ENCODE measurements around the gene GNMT.

The GNMT gene

DNA sequence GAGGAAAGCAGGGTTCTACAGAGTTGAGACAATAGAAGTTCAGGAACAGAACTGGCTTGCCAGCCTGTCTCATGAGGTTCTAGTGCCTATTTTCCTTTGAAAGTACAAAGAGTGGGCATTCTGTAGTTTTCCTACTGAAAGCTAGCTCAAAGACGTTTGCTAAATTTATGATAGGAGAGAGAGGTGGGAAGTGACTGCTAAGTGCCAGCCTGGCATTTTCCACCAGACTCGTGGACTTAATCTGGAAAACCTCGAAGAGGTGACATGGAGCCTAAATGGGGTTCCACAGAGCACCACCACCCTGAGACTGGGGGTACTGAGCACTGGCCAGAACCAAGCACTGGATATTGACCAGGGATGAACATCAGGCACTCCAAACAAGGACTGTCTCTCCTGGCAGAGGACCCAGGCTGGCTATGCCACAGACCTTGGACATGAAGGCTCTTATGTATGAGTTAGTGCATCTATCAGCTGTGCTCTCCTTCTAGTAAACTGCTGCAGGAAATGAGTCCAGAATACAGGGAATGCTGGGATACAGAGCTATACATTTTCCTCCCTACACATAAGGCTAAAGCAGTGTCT is 11.3 kb downstream of the GNMT start:
- H3K27ac Mint-ChIP-seq, result peak overlapping the region in 1 of 2 donors; percentile 44

DNA sequence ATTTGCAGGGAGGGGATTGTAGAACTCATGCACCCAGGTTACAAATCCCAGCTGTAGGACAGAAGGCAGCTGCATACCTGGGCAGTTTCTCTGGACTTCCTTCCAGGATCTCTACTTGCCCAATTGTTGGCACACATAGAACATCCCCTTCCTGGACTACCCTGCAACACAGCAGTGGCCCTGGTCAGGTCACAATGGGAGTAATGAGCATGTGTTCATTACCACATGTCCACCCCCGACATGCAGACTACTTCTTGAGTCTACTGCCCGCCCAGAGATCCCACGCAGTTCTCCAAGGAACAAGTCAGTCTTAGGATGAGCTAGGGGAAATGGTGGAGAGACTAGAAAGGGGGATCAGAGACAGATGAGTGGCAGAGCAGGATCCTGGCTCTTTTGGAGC is 13.4 kb downstream of the GNMT start:
- no peaks in the 10 kb centered on the region for H3K9me3 Mint-ChIP-seq

More for the DNA sequence above, 11.3 kb downstream of the GNMT start:
- Mint-ChIP-seq H3K36me3 (ENCODE audit: insufficient read depth) (no peaks in the 10 kb centered on the region), H3K4me3 (no peak overlapping the region), H3K9me3 (no peaks in the 10 kb centered on the region), H3K27me3 (no peaks in the 10 kb centered on the region), H3K4me1 (ENCODE audit: low read depth in 2 of 2) (peaks cover 12 to 13% of the 10 kb centered on the region in 2 donors)
- no peak for DNase-seq
- ATAC-seq (replicated peaks), result no peak

DNA sequence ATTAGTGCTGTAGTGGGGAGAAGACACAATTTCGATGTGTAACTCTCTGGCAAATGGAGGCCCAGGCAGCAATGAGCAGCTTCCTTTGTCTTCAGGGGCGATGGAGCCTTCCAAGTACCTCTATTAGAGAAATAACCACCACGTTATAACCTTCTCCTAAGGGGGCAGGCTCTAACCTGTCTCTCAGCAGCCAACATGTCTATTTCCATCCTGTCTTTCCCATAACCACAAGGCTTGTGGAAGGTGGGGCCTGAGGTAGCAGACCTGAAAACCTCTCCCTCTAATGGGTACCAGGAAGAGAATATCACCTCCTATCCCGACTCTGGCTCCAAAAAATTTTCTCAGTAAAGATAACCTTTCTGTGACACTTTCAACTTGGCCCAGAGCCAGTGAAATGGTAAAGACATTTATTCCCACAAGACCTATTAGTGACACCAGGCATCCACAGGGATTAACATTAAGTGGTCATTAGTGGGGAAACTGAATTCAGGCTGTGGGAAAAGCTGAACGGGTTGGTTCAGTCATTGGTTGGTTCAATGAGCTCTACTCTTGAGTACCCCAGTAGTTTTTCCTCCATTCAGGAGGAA is 14.5 kb downstream of the GNMT start:
- peak overlapping the region in 1 of 2 donors; percentile 53 for H3K27ac Mint-ChIP-seq
- peaks cover 18% of the 10 kb centered on the region for H3K36me3 Mint-ChIP-seq (ENCODE audit: insufficient read depth)
- peaks cover 31 to 34% of the 10 kb centered on the region in 2 donors for H3K4me1 Mint-ChIP-seq (ENCODE audit: low read depth in 2 of 2)
- DNase-seq, result no peak
- ATAC-seq (replicated peaks), result no peak
- no peaks in the 10 kb centered on the region for H3K9me3 Mint-ChIP-seq
- H3K4me3 Mint-ChIP-seq, result no peak overlapping the region
- H3K27me3 Mint-ChIP-seq, result no peaks in the 10 kb centered on the region

More for the DNA sequence above, 13.4 kb downstream of the GNMT start:
- ATAC-seq (replicated peaks) (no peak), DNase-seq (no peak)
- Mint-ChIP-seq H3K27me3 (no peaks in the 10 kb centered on the region), H3K36me3 (ENCODE audit: insufficient read depth) (peaks cover 11% of the 10 kb centered on the region), H3K4me3 (no peak overlapping the region), H3K27ac (no peak overlapping the region), H3K4me1 (ENCODE audit: low read depth in 2 of 2) (peaks cover 21 to 24% of the 10 kb centered on the region in 2 donors)

DNA sequence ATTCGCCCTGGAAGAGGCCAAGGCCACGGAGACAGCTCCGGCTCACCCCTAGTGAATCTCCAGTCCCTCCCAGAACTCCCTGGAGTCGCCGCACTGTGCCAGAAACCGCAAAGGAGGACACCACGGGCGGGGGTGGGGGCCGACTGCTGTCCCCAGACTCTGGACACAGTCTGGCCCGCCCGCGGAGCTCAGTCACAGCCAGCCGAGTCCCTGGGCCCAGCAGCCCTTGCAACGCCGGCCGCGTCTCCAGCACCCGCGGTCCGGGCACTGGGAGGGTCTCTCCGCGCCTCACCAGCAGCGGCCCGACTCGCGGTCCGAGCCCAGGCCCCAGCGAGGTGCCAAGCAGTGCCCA is 17.9 kb downstream of the GNMT start:
- ATAC-seq (replicated peaks), result no peak
- H3K9me3 Mint-ChIP-seq, result no peaks in the 10 kb centered on the region
- peaks cover 31 to 34% of the 10 kb centered on the region in 2 donors for H3K4me1 Mint-ChIP-seq (ENCODE audit: low read depth in 2 of 2)
- peaks cover 21% of the 10 kb centered on the region for H3K36me3 Mint-ChIP-seq (ENCODE audit: insufficient read depth)
- peak overlapping the region; percentile 93 to 94 for H3K4me3 Mint-ChIP-seq
- H3K27ac Mint-ChIP-seq, result peak overlapping the region; percentile 96 to 97
- peak in 1 of 3 experiments; percentile 20 for DNase-seq
- no peaks in the 10 kb centered on the region for H3K27me3 Mint-ChIP-seq

DNA sequence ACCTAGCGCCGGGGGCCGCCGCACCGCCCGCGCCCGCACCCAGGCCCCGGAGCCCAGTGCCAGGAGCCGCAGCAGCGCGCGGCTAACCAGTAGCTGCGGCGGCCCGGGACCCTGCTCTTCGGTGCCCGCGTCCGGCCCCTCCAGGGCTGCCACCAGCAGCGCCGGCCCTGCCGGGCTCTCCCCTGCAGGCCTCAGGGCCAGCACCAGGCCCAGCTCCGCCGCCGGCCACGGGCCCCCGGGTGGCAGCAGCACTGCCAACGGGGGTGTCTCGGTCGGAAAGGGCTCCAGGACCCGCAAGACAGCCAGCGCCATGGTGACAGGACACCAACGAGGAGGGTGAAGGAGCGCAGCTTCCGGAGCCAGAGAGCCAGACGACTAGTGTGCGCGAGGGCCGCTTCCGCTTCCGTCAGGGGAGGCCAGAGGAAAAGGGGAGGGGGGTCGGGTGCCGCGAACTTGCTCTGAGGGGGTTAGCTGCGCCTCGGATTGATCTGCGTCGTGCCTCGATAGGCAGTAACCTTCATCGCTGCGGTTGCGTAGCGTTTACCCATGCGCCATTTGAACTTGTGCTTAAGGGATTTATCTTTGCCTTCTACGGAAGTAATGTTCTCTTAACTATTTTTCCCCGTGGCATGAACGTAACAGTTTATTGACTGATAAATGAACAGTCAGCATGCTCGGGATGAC is 18.4 kb downstream of the GNMT start, which contains the start of gene PEX6:
Gene PEX6, minus strand, starts transcription at position 343 of the 684 bp plus-strand sequence. Its CDS starts 31 bp downstream, at position 312.
- Mint-ChIP-seq H3K36me3 (ENCODE audit: insufficient read depth) (peaks cover 23% of the 10 kb centered on the region), H3K4me3 (peak within 1 kb of the TSS; percentile 93 to 94), H3K27me3 (no peaks in the 10 kb centered on the region), H3K9me3 (no peaks in the 10 kb centered on the region), H3K27ac (peak within 1 kb of the TSS; percentile 96 to 97), H3K4me1 (ENCODE audit: low read depth in 2 of 2) (peaks cover 36% of the 10 kb centered on the region in 2 donors)
- DNase-seq (peak; percentile 87 to 94 (median 92)), ATAC-seq (replicated peaks) (peak; percentile 95)

DNA sequence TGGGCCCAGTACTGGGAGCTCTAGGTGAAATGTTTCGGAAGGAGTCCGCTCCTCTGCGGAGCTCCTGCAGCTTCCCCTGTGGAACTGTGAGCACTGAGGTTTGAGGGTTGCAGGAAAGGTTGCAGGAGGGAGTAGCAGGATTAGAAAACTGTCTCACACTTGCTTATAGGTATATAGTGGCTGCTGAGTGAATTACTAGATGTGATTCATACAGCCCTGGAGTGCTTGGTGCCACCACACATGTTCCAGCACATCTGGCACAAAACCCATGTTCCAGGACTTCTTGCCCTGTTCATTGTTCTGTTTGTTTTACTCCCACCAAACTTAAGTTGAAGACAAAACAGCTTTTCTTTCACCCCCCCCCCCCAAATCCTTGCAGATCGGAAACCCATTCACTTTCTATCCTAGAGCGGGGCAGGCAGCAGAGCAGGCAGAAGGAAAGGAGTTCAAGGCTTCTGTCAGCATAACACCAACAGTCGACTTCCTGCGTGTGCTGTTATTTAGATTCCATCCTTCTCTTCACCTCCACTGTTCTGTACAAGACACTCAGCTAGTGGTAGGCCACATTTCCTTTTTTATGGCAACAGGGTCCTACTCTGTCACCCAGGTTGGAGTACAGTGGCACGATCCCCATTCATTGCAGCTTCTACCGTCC is 19.1 kb downstream of the GNMT start:
- Mint-ChIP-seq H3K36me3 (ENCODE audit: insufficient read depth) (peaks cover 27% of the 10 kb centered on the region), H3K4me3 (peak overlapping the region; percentile 93 to 94), H3K27me3 (no peaks in the 10 kb centered on the region), H3K4me1 (ENCODE audit: low read depth in 2 of 2) (peaks cover 39 to 40% of the 10 kb centered on the region in 2 donors), H3K9me3 (no peaks in the 10 kb centered on the region), H3K27ac (peak overlapping the region; percentile 96 to 97)
- DNase-seq (no peak), ATAC-seq (replicated peaks) (peak; percentile 8)

DNA sequence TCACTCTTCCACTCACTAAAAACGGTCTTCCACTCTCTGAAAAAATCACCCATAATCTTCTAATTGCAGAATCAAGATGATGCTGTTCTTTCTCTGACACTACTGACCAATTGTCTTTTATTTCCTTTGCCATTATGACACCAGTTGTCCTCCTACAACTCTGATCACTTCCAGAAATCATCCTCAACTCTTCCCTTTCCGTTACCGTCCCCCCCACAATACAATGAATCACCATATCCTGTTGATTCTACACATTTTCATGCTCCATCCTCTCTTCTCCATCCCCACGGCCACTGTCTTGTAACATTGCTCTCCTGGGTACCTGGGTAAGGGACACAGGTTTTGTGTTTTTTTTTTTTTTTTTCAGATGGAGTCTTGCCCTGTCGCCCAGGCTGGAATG is 21.3 kb downstream of the GNMT start:
- no peak for DNase-seq
- Mint-ChIP-seq H3K36me3 (ENCODE audit: insufficient read depth) (peaks cover 39% of the 10 kb centered on the region), H3K27ac (no peak overlapping the region), H3K9me3 (no peaks in the 10 kb centered on the region), H3K4me1 (ENCODE audit: low read depth in 2 of 2) (peaks cover 53 to 54% of the 10 kb centered on the region in 2 donors), H3K27me3 (no peaks in the 10 kb centered on the region), H3K4me3 (no peak overlapping the region)
- ATAC-seq (replicated peaks), result no peak

DNA sequence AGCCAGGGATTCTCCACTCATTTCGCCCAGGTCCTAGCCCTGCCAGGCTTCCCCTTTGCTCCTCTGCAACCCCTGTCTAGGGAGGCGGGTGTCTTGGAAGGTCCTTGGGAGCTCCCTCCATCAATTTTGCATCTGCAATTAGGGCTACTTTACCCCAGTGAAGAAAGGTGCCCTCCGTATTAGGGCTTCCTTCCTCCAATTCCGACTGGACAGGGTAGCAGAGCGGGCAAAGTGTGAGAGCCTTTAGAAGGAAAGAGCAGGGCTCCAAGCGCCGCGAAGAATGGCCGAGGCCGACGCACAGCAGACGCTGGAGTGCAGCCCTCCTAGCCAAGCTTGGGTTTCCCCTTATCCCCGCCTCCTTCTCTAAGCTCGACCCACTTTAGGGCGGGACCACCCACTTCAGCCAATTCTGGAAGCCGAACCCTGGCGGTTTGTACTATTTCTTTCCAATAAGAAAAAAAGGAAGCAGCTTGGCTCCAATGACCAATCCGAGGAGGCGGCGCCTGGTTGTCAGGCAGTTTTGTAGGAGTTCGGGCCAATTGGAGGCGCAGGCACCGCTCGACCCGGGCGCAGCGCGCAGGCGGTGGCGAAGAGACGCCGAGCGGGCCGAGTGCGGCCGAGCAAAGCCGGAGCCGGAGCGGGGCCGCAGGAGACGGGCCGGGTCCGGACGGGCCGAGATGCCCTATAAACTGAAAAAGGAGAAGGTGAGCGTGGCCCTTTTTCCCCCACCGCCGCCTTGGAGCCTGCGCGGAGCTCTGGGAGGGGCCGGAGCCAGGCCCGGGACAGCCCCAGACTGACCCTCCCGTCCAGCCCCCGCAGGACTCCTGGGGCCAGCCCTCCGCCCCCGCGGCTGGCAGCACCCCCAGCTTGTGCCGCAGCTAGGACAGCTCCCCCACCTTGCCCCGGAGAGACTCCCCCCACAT is 23.7 kb downstream of the GNMT start, which contains the start of gene PPP2R5D:
Gene PPP2R5D, plus strand, starts transcription at position 570 of the 923 bp plus-strand sequence. Its CDS starts 108 bp downstream, at position 678.
- Mint-ChIP-seq H3K27me3 (no peaks in the 10 kb centered on the region), H3K27ac (peak within 1 kb of the TSS; percentile 92 to 95), H3K9me3 (no peaks in the 10 kb centered on the region), H3K36me3 (ENCODE audit: insufficient read depth) (peaks cover 26% of the 10 kb centered on the region), H3K4me3 (peak within 1 kb of the TSS; percentile 87 to 97), H3K4me1 (ENCODE audit: low read depth in 2 of 2) (peaks cover 56 to 59% of the 10 kb centered on the region in 2 donors)
- peak; percentile 97 to 98 (median 97) for DNase-seq
- peak; percentile 91 for ATAC-seq (replicated peaks)

DNA sequence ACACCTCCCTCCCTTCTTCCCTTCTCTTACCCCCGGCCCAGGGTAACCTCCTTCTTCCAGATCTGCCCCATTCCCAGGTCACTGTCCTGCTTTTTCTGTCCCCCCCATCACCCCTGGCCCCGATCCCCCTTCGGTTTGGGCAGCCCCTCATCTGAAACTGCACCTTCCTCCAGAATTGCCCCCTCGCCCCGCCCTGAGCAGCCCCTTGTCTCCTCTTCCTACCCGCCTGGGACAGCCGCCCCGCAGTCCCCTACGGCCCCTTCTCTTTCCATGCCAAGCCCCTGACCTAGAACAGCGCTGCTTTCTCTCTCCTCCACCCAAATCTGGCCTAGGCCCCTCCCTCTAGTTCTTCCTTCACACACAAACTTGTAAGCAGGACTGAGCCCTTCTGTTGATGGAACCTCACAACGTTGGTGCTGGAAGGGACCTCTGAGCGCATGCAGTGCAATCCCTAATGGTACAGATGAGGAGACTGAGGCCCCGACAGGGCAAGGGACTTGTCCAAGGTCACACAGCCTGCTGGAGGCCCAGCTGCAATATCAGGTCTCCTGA is 24.4 kb downstream of the GNMT start:
- H3K9me3 Mint-ChIP-seq, result no peaks in the 10 kb centered on the region
- H3K27ac Mint-ChIP-seq, result peak overlapping the region; percentile 92 to 95
- H3K4me3 Mint-ChIP-seq, result peak overlapping the region; percentile 87 to 97
- peaks cover 49 to 54% of the 10 kb centered on the region in 2 donors for H3K4me1 Mint-ChIP-seq (ENCODE audit: low read depth in 2 of 2)
- H3K36me3 Mint-ChIP-seq (ENCODE audit: insufficient read depth), result peaks cover 24% of the 10 kb centered on the region
- DNase-seq (no peak), ATAC-seq (replicated peaks) (no peak)
- no peaks in the 10 kb centered on the region for H3K27me3 Mint-ChIP-seq

DNA sequence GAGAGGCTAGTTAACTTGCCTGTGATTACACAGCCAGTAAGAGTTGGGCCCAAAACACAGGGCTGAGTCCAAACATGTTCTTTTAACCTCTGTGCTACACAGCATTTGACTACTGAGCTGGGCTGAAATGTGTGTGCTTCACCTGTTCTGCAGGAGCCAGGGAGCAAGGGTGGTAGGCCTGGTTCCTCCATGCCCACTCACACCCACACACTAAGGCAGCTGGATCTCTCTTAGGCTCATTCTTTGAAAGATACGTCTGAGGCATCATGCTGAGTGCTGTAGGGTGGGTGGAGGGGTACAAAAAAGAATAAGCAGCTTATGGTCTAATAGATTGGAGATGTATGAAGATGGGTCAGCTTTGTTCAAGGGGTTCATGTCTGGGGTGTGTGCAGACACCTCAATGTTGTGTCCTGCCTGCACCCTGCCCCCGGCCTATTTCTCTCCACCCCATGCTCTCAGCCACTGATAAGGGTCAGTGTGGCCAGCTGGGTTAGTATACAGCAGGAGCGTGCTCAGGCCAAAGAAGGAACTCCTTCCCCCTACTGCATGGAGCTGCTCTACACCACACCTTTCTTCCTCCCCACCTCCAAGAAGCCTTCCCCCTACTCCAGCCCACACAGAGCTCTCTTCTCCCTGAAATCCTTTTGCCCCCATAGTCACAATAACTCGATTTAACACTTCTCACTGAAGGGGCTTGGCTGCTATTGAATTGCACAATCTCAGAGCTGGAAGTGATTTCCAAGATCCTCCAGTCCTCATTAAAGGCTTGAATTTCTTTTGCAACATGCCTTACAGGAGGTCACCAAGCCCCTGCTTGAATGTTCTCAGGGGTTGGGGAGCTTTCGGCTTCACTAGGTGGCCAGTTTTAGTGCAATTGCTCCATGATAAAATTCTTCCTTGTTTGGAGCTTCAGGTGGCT is 27.2 kb downstream of the GNMT start:
- no peak for DNase-seq
- H3K9me3 Mint-ChIP-seq, result no peaks in the 10 kb centered on the region
- no peaks in the 10 kb centered on the region for H3K27me3 Mint-ChIP-seq
- peaks cover 29% of the 10 kb centered on the region for H3K36me3 Mint-ChIP-seq (ENCODE audit: insufficient read depth)
- peak overlapping the region; percentile 63 to 95 for H3K27ac Mint-ChIP-seq
- H3K4me1 Mint-ChIP-seq (ENCODE audit: low read depth in 2 of 2), result peaks cover 44 to 53% of the 10 kb centered on the region in 2 donors
- no peak for ATAC-seq (replicated peaks)
- H3K4me3 Mint-ChIP-seq, result peak overlapping the region; percentile 87 to 97

DNA sequence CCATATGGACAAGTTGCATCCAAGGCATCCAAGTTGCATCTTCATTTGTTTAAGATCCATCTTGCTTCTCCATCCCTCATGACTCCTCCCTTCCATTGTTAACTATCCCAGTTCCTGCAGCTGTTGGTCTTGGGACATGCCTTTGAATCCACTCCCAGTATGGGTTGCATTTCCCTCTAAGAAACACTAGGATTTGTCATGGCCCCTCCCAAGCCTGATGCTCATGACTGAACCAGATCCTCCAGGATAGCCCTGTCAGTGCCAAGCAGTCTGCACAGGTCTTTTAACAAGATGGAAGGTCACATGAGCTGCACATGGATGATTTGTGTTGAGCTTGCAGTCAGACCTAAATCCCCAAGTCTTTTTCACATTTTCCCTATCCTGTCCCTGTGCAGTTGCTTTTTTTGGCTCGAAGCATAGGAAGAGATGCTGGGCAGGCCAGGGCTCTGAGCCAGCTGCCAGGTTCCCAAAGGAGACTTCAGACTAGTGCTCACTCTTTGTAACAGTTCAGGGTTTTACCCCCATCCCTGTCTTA is 28.0 kb downstream of the GNMT start:
- H3K9me3 Mint-ChIP-seq, result no peaks in the 10 kb centered on the region
- H3K4me1 Mint-ChIP-seq (ENCODE audit: low read depth in 2 of 2), result peaks cover 43 to 51% of the 10 kb centered on the region in 2 donors
- peak overlapping the region; percentile 32 to 63 for H3K27ac Mint-ChIP-seq

More for the DNA sequence above, 28.0 kb downstream of the GNMT start:
- Mint-ChIP-seq H3K36me3 (ENCODE audit: insufficient read depth) (peaks cover 29% of the 10 kb centered on the region), H3K27me3 (no peaks in the 10 kb centered on the region), H3K4me3 (no peak overlapping the region)
- no peak for ATAC-seq (replicated peaks)
- DNase-seq, result no peak

Measured in effector memory CD8-positive, alpha-beta T cell (primary cell).